Liver (tissue), 9 donors: ENCODE results near the gene PAX4. TPM values are rescaled to one million over a fixed set of nuclear protein-coding genes. Genes with fewer than 3 reads are reported as not detected.

Experiments used
- DNase-seq: peaks from one replicate; pipeline ENCODE4 v3.0.0-alpha.2; 2017; ENCODE audit warnings: low spot score
- H3K27ac ChIP-seq, 2 donors: one replicate each; pipeline ENCODE4 v1.7.0; 2013; ENCODE audit warnings: inconsistent platforms in 2 of 2, low read length in 2 of 2, control low read depth in 1 of 2, low read depth in 1 of 2, mild to moderate bottlenecking in 1 of 2
- H3K27me3 ChIP-seq, 4 donors: one replicate each; pipeline versions ENCODE4 v1.6.1 to v1.7.0; 2013; ENCODE audit warnings: low read length in 3 of 4, inconsistent platforms in 1 of 4, mild to moderate bottlenecking in 1 of 4, moderate library complexity in 1 of 4; ENCODE audit not compliant: control insufficient read depth in 4 of 4, insufficient read depth in 4 of 4
- H3K36me3 ChIP-seq, 4 donors: one replicate each; pipeline versions ENCODE4 v1.6.1 to v1.7.0; 2013; ENCODE audit warnings: low read length in 3 of 4, mild to moderate bottlenecking in 3 of 4, low read depth in 1 of 4, moderate library complexity in 1 of 4; ENCODE audit not compliant: control insufficient read depth in 4 of 4, insufficient read depth in 3 of 4
- H3K4me1 ChIP-seq, 4 donors: one replicate each; pipeline versions ENCODE4 v1.6.1 to v1.7.0; 2013; ENCODE audit warnings: low read length in 3 of 4, mild to moderate bottlenecking in 3 of 4, moderate library complexity in 1 of 4; ENCODE audit not compliant: control insufficient read depth in 4 of 4, insufficient read depth in 4 of 4
- H3K4me3 ChIP-seq, 3 donors: one replicate each; pipeline versions ENCODE4 v1.6.1 to v1.7.0; 2013; ENCODE audit warnings: low read length in 3 of 3, control low read depth in 1 of 3, low read depth in 1 of 3, mild to moderate bottlenecking in 1 of 3
- H3K9ac ChIP-seq, 2 donors: one replicate each; pipeline ENCODE4 v1.7.0; 2013; ENCODE audit warnings: low read length in 2 of 2, mild to moderate bottlenecking in 2 of 2, moderate library complexity in 2 of 2, control low read depth in 1 of 2, low read depth in 1 of 2
- H3K9me3 ChIP-seq, 4 donors: one replicate each; pipeline versions ENCODE4 v1.6.1 to v1.7.0; 2013; ENCODE audit warnings: low read length in 3 of 4; ENCODE audit not compliant: control insufficient read depth in 4 of 4
- EGR1 ChIP-seq, 2 donors: IDR thresholded peaks; 2 replicates each; pipeline ENCODE4 v1.6.1; 2016 to 2018; ENCODE audit warnings: antibody characterized with exemption in 2 of 2, low read depth in 2 of 2
- GABPA ChIP-seq, 2 donors: IDR thresholded peaks in 1 of 2; conservative IDR thresholded peaks in 1 of 2; 2 replicates each; pipeline ENCODE4 v1.6.1; 2016; ENCODE audit warnings: antibody characterized with exemption in 2 of 2, mild to moderate bottlenecking in 1 of 2, moderate library complexity in 1 of 2
- HNF4A ChIP-seq, 2 donors: conservative IDR thresholded peaks; 2 replicates each; pipeline ENCODE4 v1.6.1; 2016; ENCODE audit warnings: antibody characterized with exemption in 2 of 2, mild to moderate bottlenecking in 2 of 2
- HNF4G ChIP-seq: IDR thresholded peaks from 2 replicates; pipeline ENCODE4 v1.6.1; 2016; ENCODE audit warnings: antibody characterized with exemption
- JUND ChIP-seq, 2 donors: IDR thresholded peaks; 2 replicates each; pipeline ENCODE4 v1.6.1; 2016; ENCODE audit warnings: antibody characterized with exemption in 2 of 2
- NR2F2 ChIP-seq: IDR thresholded peaks from 2 replicates; pipeline ENCODE4 v1.6.1; 2016; ENCODE audit warnings: antibody characterized with exemption
- RAD21 ChIP-seq, 2 donors: IDR thresholded peaks; 2 replicates each; pipeline ENCODE4 v1.6.1; 2016; ENCODE audit warnings: antibody characterized with exemption in 2 of 2, mild to moderate bottlenecking in 2 of 2
- RXRA ChIP-seq, 2 donors: IDR thresholded peaks; 2 replicates each; pipeline ENCODE4 v1.6.1; 2017 to 2018; ENCODE audit warnings: antibody characterized with exemption in 2 of 2, mild to moderate bottlenecking in 1 of 2
- SP1 ChIP-seq: IDR thresholded peaks from 2 replicates; pipeline ENCODE4 v1.6.1; 2018; ENCODE audit warnings: antibody characterized with exemption, mild to moderate bottlenecking
- TAF1 ChIP-seq: conservative IDR thresholded peaks from 2 replicates; pipeline ENCODE4 v1.6.1; 2016; ENCODE audit warnings: antibody characterized with exemption, mild to moderate bottlenecking
- YY1 ChIP-seq: IDR thresholded peaks from 2 replicates; pipeline ENCODE4 v1.6.1; 2016; ENCODE audit warnings: antibody characterized with exemption, mild to moderate bottlenecking
- WGBS: extraction: QIAGEN DNeasy Blood & Tissue Kit; methylation state at CpG from one replicate; pipeline ENCODE4 v1.1.7; 2013; 5-methylcytosine and 5-hydroxymethylcytosine counted together
- polyA plus RNA-seq, 2 donors: library from polyadenylated mRNA; stranded (reverse) in 1 of 2; unstranded in 1 of 2; fragments of 200-250 nt in 1 of 2; fragments of >200 nt in 1 of 2; fragmentation: Nextera tagmentation in 1 of 2; extraction: Ambion mirVana in 1 of 2; gene quantifications; one replicate each; pipeline versions ENCODE4 v1.2.1 to v1.2.3, GENCODE V29; 2013 to 2015
- total RNA-seq, 2 donors: library from RNA; depleted of rRNA; stranded (reverse); fragments of >200 nt; gene quantifications; one replicate each; pipeline ENCODE4 v1.2.3, GENCODE V29; 2014
- TF ChIP-seq, protein P1 (sequence below): fragments of 150-350 bp; IDR thresholded peaks from 2 replicates; pipeline ENCODE4 v1.5.1; 2017; ENCODE audit warnings: improper control_type of control experiment, low read depth, low read length; ENCODE audit not compliant: missing input control
- TF ChIP-seq, protein P2 (sequence below): IDR thresholded peaks from 2 replicates; pipeline ENCODE4 v1.6.1; 2016; ENCODE audit warnings: antibody characterized with exemption
- TF ChIP-seq, protein P3 (sequence below): IDR thresholded peaks from 2 replicates; pipeline ENCODE4 v1.6.1; 2016; ENCODE audit warnings: antibody characterized with exemption, mild to moderate bottlenecking
- TF ChIP-seq, protein P4 (sequence below): IDR thresholded peaks from 2 replicates; pipeline ENCODE4 v1.6.1; 2016; ENCODE audit warnings: antibody characterized with exemption
- TF ChIP-seq, protein P5 (sequence below): IDR thresholded peaks from 2 replicates; pipeline ENCODE4 v1.6.1; 2016; ENCODE audit warnings: antibody characterized with exemption
- donor health status: healthy.
- donor health status: healthy.
- donor health status: healthy.
- donor health status: healthy.
- donor health status: healthy.

The PAX4 gene
- total and polyA plus RNA-seq, 4 donors, result not detected

DNA sequence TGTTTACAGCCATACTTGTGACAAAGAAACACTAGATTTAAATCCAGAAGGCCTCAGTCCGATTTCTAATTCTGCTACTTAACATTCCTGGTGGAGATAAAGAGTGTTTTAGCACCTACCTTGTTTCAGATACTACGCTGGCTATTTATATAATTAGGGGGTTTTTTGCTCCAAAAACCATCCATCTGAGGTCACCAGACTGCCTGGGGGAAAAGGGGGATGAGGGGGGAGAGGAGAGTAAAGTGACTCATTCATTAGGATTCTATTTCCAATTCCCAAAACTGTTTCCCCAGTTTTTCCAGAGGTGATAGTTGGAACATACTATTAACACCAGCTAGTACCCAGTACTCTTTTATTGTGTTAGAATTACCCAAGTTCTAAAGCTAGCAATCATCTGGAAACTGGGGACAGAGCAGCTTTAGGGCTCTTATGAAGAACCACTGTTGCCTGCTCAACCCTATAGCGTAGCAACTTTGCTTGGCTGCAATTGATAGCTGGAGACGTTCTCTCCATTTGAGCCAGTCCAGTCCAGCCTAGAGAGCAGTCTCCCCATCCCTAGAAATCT lies 39.1 kb downstream of the PAX4 start:
- no peak for TF ChIP-seq YY1
- TF ChIP-seq, protein P1, sequence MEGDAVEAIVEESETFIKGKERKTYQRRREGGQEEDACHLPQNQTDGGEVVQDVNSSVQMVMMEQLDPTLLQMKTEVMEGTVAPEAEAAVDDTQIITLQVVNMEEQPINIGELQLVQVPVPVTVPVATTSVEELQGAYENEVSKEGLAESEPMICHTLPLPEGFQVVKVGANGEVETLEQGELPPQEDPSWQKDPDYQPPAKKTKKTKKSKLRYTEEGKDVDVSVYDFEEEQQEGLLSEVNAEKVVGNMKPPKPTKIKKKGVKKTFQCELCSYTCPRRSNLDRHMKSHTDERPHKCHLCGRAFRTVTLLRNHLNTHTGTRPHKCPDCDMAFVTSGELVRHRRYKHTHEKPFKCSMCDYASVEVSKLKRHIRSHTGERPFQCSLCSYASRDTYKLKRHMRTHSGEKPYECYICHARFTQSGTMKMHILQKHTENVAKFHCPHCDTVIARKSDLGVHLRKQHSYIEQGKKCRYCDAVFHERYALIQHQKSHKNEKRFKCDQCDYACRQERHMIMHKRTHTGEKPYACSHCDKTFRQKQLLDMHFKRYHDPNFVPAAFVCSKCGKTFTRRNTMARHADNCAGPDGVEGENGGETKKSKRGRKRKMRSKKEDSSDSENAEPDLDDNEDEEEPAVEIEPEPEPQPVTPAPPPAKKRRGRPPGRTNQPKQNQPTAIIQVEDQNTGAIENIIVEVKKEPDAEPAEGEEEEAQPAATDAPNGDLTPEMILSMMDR, result no peak
- WGBS, result 92% methylated on average over 4 of the region's 4 CpGs
- Histone ChIP-seq H3K4me1 (peaks cover 12 to 38% (median 36%) of the 10 kb centered on the region in 4 donors), H3K27ac (no peak overlapping the region), H3K9me3 (no peaks in the 10 kb centered on the region), H3K4me3 (no peak overlapping the region), H3K9ac (no peak overlapping the region), H3K27me3 (no peaks in the 10 kb centered on the region), H3K36me3 (peaks cover 0 to 5% (median 2%) of the 10 kb centered on the region in 4 donors)
- DNase-seq, result no peak

DNA sequence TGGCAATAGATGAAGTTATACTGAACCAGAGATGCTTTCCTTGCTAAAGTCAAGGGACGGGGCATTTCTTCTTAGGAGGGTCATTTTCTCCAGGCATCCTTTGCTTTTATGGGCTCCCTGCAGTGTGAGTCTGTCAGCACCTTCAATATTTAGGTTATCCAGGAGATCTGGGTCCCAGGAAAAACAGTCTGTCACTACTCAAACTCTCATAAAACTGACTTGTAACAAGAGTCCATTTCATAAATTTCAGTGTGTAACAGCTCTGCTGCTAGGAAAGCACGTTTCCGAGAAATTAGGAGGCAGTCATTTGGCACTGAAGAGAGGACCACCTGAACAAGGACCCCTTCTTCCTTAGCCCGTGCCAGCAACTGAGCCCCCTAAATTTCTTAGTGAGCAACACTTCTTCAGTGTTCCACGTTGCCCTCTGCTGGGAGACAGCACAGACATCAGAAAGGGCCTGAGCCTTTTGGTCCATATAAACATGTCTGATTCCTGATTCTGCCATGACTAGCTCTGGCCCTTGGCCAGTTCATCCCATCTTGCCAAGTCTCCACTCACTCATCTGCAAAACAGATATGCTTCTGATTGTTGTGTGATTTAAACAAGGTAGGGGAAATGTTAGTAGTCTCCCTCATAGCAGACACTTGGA lies 39.8 kb downstream of the PAX4 start:
- Histone ChIP-seq H3K27ac (no peak overlapping the region), H3K36me3 (peaks cover 0 to 5% (median 2%) of the 10 kb centered on the region in 4 donors)
- 87% methylated on average over 5 of the region's 5 CpGs for WGBS

More for the DNA sequence above, 39.8 kb downstream of the PAX4 start:
- TF ChIP-seq NR2F2, result no peak
- TF ChIP-seq GABPA (IDR thresholded peaks at IDR 0.05 in 1 of 2, conservative IDR thresholded peaks at IDR 0.05 in 1 of 2), result no peak
- TF ChIP-seq TAF1, result no peak
- no peak for TF ChIP-seq RXRA (IDR thresholded peaks at IDR 0.05)
- TF ChIP-seq YY1, result no peak
- TF ChIP-seq, protein P2, sequence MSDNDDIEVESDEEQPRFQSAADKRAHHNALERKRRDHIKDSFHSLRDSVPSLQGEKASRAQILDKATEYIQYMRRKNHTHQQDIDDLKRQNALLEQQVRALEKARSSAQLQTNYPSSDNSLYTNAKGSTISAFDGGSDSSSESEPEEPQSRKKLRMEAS, result no peak
- TF ChIP-seq SP1, result no peak
- no peak for TF ChIP-seq EGR1 (IDR thresholded peaks at IDR 0.05; ENCODE audit: low read depth in 2 of 2)
- TF ChIP-seq, protein P3, sequence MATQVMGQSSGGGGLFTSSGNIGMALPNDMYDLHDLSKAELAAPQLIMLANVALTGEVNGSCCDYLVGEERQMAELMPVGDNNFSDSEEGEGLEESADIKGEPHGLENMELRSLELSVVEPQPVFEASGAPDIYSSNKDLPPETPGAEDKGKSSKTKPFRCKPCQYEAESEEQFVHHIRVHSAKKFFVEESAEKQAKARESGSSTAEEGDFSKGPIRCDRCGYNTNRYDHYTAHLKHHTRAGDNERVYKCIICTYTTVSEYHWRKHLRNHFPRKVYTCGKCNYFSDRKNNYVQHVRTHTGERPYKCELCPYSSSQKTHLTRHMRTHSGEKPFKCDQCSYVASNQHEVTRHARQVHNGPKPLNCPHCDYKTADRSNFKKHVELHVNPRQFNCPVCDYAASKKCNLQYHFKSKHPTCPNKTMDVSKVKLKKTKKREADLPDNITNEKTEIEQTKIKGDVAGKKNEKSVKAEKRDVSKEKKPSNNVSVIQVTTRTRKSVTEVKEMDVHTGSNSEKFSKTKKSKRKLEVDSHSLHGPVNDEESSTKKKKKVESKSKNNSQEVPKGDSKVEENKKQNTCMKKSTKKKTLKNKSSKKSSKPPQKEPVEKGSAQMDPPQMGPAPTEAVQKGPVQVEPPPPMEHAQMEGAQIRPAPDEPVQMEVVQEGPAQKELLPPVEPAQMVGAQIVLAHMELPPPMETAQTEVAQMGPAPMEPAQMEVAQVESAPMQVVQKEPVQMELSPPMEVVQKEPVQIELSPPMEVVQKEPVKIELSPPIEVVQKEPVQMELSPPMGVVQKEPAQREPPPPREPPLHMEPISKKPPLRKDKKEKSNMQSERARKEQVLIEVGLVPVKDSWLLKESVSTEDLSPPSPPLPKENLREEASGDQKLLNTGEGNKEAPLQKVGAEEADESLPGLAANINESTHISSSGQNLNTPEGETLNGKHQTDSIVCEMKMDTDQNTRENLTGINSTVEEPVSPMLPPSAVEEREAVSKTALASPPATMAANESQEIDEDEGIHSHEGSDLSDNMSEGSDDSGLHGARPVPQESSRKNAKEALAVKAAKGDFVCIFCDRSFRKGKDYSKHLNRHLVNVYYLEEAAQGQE, result no peak
- TF ChIP-seq, protein P4, sequence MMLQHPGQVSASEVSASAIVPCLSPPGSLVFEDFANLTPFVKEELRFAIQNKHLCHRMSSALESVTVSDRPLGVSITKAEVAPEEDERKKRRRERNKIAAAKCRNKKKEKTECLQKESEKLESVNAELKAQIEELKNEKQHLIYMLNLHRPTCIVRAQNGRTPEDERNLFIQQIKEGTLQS, result no peak
- TF ChIP-seq HNF4A (conservative IDR thresholded peaks at IDR 0.05), result no peak
- TF ChIP-seq, protein P5, sequence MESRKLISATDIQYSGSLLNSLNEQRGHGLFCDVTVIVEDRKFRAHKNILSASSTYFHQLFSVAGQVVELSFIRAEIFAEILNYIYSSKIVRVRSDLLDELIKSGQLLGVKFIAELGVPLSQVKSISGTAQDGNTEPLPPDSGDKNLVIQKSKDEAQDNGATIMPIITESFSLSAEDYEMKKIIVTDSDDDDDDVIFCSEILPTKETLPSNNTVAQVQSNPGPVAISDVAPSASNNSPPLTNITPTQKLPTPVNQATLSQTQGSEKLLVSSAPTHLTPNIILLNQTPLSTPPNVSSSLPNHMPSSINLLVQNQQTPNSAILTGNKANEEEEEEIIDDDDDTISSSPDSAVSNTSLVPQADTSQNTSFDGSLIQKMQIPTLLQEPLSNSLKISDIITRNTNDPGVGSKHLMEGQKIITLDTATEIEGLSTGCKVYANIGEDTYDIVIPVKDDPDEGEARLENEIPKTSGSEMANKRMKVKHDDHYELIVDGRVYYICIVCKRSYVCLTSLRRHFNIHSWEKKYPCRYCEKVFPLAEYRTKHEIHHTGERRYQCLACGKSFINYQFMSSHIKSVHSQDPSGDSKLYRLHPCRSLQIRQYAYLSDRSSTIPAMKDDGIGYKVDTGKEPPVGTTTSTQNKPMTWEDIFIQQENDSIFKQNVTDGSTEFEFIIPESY, result no peak
- no peak for TF ChIP-seq RAD21 (IDR thresholded peaks at IDR 0.05)
- TF ChIP-seq, protein P1, result no peak
- no peak for TF ChIP-seq JUND (IDR thresholded peaks at IDR 0.05)
- no peak for TF ChIP-seq HNF4G
- Histone ChIP-seq H3K4me3 (no peak overlapping the region), H3K9ac (no peak overlapping the region), H3K27me3 (no peaks in the 10 kb centered on the region), H3K4me1 (peaks cover 10 to 32% (median 30%) of the 10 kb centered on the region in 4 donors), H3K9me3 (no peaks in the 10 kb centered on the region)
- DNase-seq, result no peak
